Stimulated activated naive CD8-positive, alpha-beta T cell treated with anti-CD3 and anti-CD28 coated beads, Interleukin-15, amount 100 ng/mL, for 72 hours (primary cell): ENCODE results near the gene FXN.

ENCODE experiments used
- ATAC-seq: fragments of 150-1000 bp; cut with Tn5 transposase; 2 replicates; pipeline ENCODE4 v1.10.0; 2021; ENCODE audit warnings: mild to moderate bottlenecking, moderate library complexity
- DNase-seq, 2 donors: peaks; one replicate each; pipeline ENCODE4 v3.0.0; 2021 to 2022
- H3K27ac Mint-ChIP-seq, 2 donors: one replicate each; pipeline ENCODE4 v1.8.0; 2022; ENCODE audit warnings: mild to moderate bottlenecking in 2 of 2, mixed read lengths in 2 of 2, moderate library complexity in 2 of 2
- H3K27me3 Mint-ChIP-seq: one replicate; pipeline ENCODE4 v1.8.0; 2022; ENCODE audit warnings: mixed read lengths
- H3K4me1 Mint-ChIP-seq: one replicate; pipeline ENCODE4 v1.8.0; 2022; ENCODE audit warnings: mild to moderate bottlenecking, mixed read lengths
- H3K4me3 Mint-ChIP-seq, 2 donors: one replicate each; pipeline ENCODE4 v1.8.0; 2022; ENCODE audit warnings: mild to moderate bottlenecking in 2 of 2, mixed read lengths in 2 of 2, moderate library complexity in 1 of 2
- H3K9me3 Mint-ChIP-seq, 2 donors: one replicate each; pipeline ENCODE4 v1.8.0; 2022; ENCODE audit warnings: mixed read lengths in 2 of 2

The FXN gene

GRCh38 chr9:69016191-69017096 lies 19.1 kb upstream of the FXN start:
- no peak overlapping the region for H3K27ac Mint-ChIP-seq
- no peaks in the 10 kb centered on the region for H3K9me3 Mint-ChIP-seq
- H3K4me1 Mint-ChIP-seq: peaks cover 15% of the 10 kb centered on the region
- ATAC-seq (no peak), DNase-seq (no peak)
- H3K4me3 Mint-ChIP-seq: no peak overlapping the region
- H3K27me3 Mint-ChIP-seq: peaks cover 30% of the 10 kb centered on the region

GRCh38 chr9:69018737-69019136 lies 16.8 kb upstream of the FXN start:
- H3K9me3 Mint-ChIP-seq: no peaks in the 10 kb centered on the region
- H3K27ac Mint-ChIP-seq: no peak overlapping the region
- peaks cover 7% of the 10 kb centered on the region for H3K4me1 Mint-ChIP-seq
- no peak for DNase-seq
- no peak overlapping the region for H3K4me3 Mint-ChIP-seq
- no peak for ATAC-seq
- peaks cover 7% of the 10 kb centered on the region for H3K27me3 Mint-ChIP-seq

- no peak overlapping the region for H3K27ac Mint-ChIP-seq
- peaks cover 7% of the 10 kb centered on the region for H3K4me1 Mint-ChIP-seq
- H3K4me3 Mint-ChIP-seq: no peak overlapping the region
- DNase-seq (no peak), ATAC-seq (no peak)
- H3K27me3 Mint-ChIP-seq: no peaks in the 10 kb centered on the region
- H3K9me3 Mint-ChIP-seq: no peaks in the 10 kb centered on the region
Observed at GRCh38 chr9:69019808-69020207, 15.7 kb upstream of the FXN start.

GRCh38 chr9:69020301-69021145 lies 15.0 kb upstream of the FXN start:
- peak; percentile 31 for ATAC-seq
- H3K9me3 Mint-ChIP-seq: no peaks in the 10 kb centered on the region
- H3K27ac Mint-ChIP-seq: no peak overlapping the region
- no peak for DNase-seq
- no peak overlapping the region for H3K4me3 Mint-ChIP-seq
- no peaks in the 10 kb centered on the region for H3K27me3 Mint-ChIP-seq
- H3K4me1 Mint-ChIP-seq: peaks cover 7% of the 10 kb centered on the region

GRCh38 chr9:69023650-69024049 lies 11.9 kb upstream of the FXN start:
- DNase-seq (no peak), ATAC-seq (no peak)
- no peaks in the 10 kb centered on the region for H3K9me3 Mint-ChIP-seq
- H3K27me3 Mint-ChIP-seq: no peaks in the 10 kb centered on the region
- peaks cover 19% of the 10 kb centered on the region for H3K4me1 Mint-ChIP-seq
- peak overlapping the region in 1 of 2 donors; percentile 35 for H3K27ac Mint-ChIP-seq
- no peak overlapping the region for H3K4me3 Mint-ChIP-seq

GRCh38 chr9:69027355-69028097 lies 8.0 kb upstream of the FXN start:
- peaks cover 39% of the 10 kb centered on the region for H3K4me1 Mint-ChIP-seq
- H3K9me3 Mint-ChIP-seq: peaks cover 6 to 7% of the 10 kb centered on the region in 2 donors
- DNase-seq (peak; percentile 34 to 38), ATAC-seq (peak; percentile 78)
- H3K27me3 Mint-ChIP-seq: no peaks in the 10 kb centered on the region
- no peak overlapping the region for H3K27ac Mint-ChIP-seq
- peak overlapping the region in 1 of 2 donors; percentile 43 for H3K4me3 Mint-ChIP-seq

- H3K27me3 Mint-ChIP-seq: no peaks in the 10 kb centered on the region
- peak; percentile 73 for ATAC-seq
- H3K9me3 Mint-ChIP-seq: peaks cover 6 to 7% of the 10 kb centered on the region in 2 donors
- peaks cover 39% of the 10 kb centered on the region for H3K4me1 Mint-ChIP-seq
- H3K4me3 Mint-ChIP-seq: peak overlapping the region in 1 of 2 donors; percentile 16
- peak; percentile 26 to 49 for DNase-seq
- no peak overlapping the region for H3K27ac Mint-ChIP-seq
Observed at GRCh38 chr9:69028754-69029153, 6.8 kb upstream of the FXN start.

GRCh38 chr9:69029535-69029934 lies 6.0 kb upstream of the FXN start:
- Mint-ChIP-seq H3K4me3 (peak overlapping the region in 1 of 2 donors; percentile 4), H3K27ac (no peak overlapping the region), H3K9me3 (peaks cover 6 to 7% of the 10 kb centered on the region in 2 donors), H3K27me3 (no peaks in the 10 kb centered on the region), H3K4me1 (peaks cover 39% of the 10 kb centered on the region)
- ATAC-seq (no peak), DNase-seq (no peak)

GRCh38 chr9:69030851-69031645 lies 4.5 kb upstream of the FXN start:
- Mint-ChIP-seq H3K27me3 (no peaks in the 10 kb centered on the region), H3K9me3 (peaks cover 6 to 7% of the 10 kb centered on the region in 2 donors), H3K4me1 (peaks cover 39% of the 10 kb centered on the region), H3K27ac (no peak overlapping the region), H3K4me3 (no peak overlapping the region)
- DNase-seq (no peak), ATAC-seq (no peak)

GRCh38 chr9:69034071-69034470 lies 1.5 kb upstream of the FXN start:
- Mint-ChIP-seq H3K27me3 (no peaks in the 10 kb centered on the region), H3K27ac (no peak overlapping the region), H3K4me1 (peaks cover 32% of the 10 kb centered on the region), H3K9me3 (peaks cover 6 to 7% of the 10 kb centered on the region in 2 donors), H3K4me3 (no peak overlapping the region)
- no peak for DNase-seq
- no peak for ATAC-seq

- Mint-ChIP-seq H3K9me3 (no peaks in the 10 kb centered on the region), H3K4me3 (peak overlapping the region; percentile 96 to 97), H3K27me3 (no peaks in the 10 kb centered on the region), H3K27ac (peak overlapping the region; percentile 91 to 96), H3K4me1 (peaks cover 15% of the 10 kb centered on the region)
- peak in 1 of 2 donors; percentile 26 for DNase-seq
- peak; percentile 41 for ATAC-seq
Observed at GRCh38 chr9:69036309-69036708, 757 bp downstream of the FXN start.

- Mint-ChIP-seq H3K4me3 (peak overlapping the region; percentile 96 to 97), H3K4me1 (peaks cover 16% of the 10 kb centered on the region), H3K27me3 (no peaks in the 10 kb centered on the region), H3K9me3 (no peaks in the 10 kb centered on the region), H3K27ac (peak overlapping the region; percentile 61 to 91)
- ATAC-seq (no peak), DNase-seq (no peak)
Observed at GRCh38 chr9:69036799-69037198, 1.2 kb downstream of the FXN start.

GRCh38 chr9:69040646-69041045 lies 5.1 kb downstream of the FXN start:
- no peak for DNase-seq
- Mint-ChIP-seq H3K27ac (no peak overlapping the region), H3K9me3 (no peaks in the 10 kb centered on the region), H3K4me1 (peaks cover 45% of the 10 kb centered on the region), H3K4me3 (no peak overlapping the region), H3K27me3 (no peaks in the 10 kb centered on the region)
- ATAC-seq: no peak

- H3K9me3 Mint-ChIP-seq: no peaks in the 10 kb centered on the region
- H3K27ac Mint-ChIP-seq: peak overlapping the region; percentile 25 to 85
- H3K27me3 Mint-ChIP-seq: no peaks in the 10 kb centered on the region
- peak overlapping the region in 1 of 2 donors; percentile 19 for H3K4me3 Mint-ChIP-seq
- DNase-seq (no peak), ATAC-seq (peak; percentile 71)
- H3K4me1 Mint-ChIP-seq: peaks cover 40% of the 10 kb centered on the region
Observed at GRCh38 chr9:69044240-69045219, 9.0 kb downstream of the FXN start.
